HG03565 (cell line): Measurements from ENCODE around the gene ACSL5.
"Not testable (repeated sequence)": the region's sequence is repeated elsewhere in the genome, so short reads cannot be mapped to it uniquely, and the experiment has no call there.

Source experiments
- ATAC-seq: cut with Tn5 transposase; IDR thresholded peaks from one replicate; pipeline ENCODE4 v1.9.1; 2021; ENCODE audit warnings: mild to moderate bottlenecking, moderate library complexity; ENCODE audit not compliant: unreplicated experiment

ACSL5 gene

GRCh38 chr10:112348759-112349158, 25.2 kb upstream of the ACSL5 start:
- ATAC-seq = no peak

- no peak for ATAC-seq
These were observed 24.3 kb upstream of the ACSL5 start for GRCh38 chr10:112349521-112350085.

GRCh38 chr10:112351146-112351545, 22.8 kb upstream of the ACSL5 start:
- no peak for ATAC-seq

GRCh38 chr10:112352044-112352443, 21.9 kb upstream of the ACSL5 start:
- no peak for ATAC-seq

GRCh38 chr10:112353046-112353445, 20.9 kb upstream of the ACSL5 start:
- no peak for ATAC-seq

GRCh38 chr10:112356686-112357085, 17.2 kb upstream of the ACSL5 start:
- ATAC-seq = no peak

GRCh38 chr10:112359606-112360307, 14.2 kb upstream of the ACSL5 start:
- ATAC-seq = no peak

GRCh38 chr10:112360308-112361270, 13.3 kb upstream of the ACSL5 start:
- ATAC-seq = no peak

GRCh38 chr10:112361951-112362751, 11.8 kb upstream of the ACSL5 start:
- ATAC-seq = no peak

- ATAC-seq = no peak
These were observed 11.1 kb upstream of the ACSL5 start for GRCh38 chr10:112362833-112363232.

GRCh38 chr10:112363696-112364688, 9.9 kb upstream of the ACSL5 start:
- ATAC-seq = no peak

GRCh38 chr10:112365014-112365432, 8.9 kb upstream of the ACSL5 start:
- no peak for ATAC-seq

- no peak for ATAC-seq
These were observed 8.5 kb upstream of the ACSL5 start for GRCh38 chr10:112365451-112365850.

GRCh38 chr10:112366992-112367391, 6.9 kb upstream of the ACSL5 start:
- no peak for ATAC-seq

- ATAC-seq = no peak
These were observed 6.4 kb upstream of the ACSL5 start for GRCh38 chr10:112367516-112367915.

- ATAC-seq = peak; percentile 91
These were observed 4.2 kb upstream of the ACSL5 start for GRCh38 chr10:112369495-112370423.

GRCh38 chr10:112370424-112370819, 3.5 kb upstream of the ACSL5 start:
- ATAC-seq = no peak

GRCh38 chr10:112371326-112371725, 2.6 kb upstream of the ACSL5 start:
- not testable (repeated sequence) for ATAC-seq
